IPS-20b (cell line): ENCODE data around the gene THAP9.
"Not testable (repeated sequence)": the region's sequence is repeated elsewhere in the genome, so short reads cannot be mapped to it uniquely, and the experiment has no call there.

Experiments used
- H3K27ac ChIP-seq: one replicate; pipeline ENCODE4 v1.5.1; 2013; ENCODE audit warnings: low read length
- H3K27me3 ChIP-seq: 2 replicates; pipeline ENCODE4 v1.6.1; 2013; ENCODE audit warnings: mild to moderate bottlenecking, low read length, inconsistent platforms; ENCODE audit not compliant: insufficient read depth
- H3K36me3 ChIP-seq: 2 replicates; pipeline ENCODE4 v1.6.1; 2013; ENCODE audit warnings: low read depth, mild to moderate bottlenecking, inconsistent platforms, low read length, moderate library complexity; ENCODE audit not compliant: insufficient read depth
- H3K4me1 ChIP-seq: 2 replicates; pipeline ENCODE4 v1.6.1; 2013; ENCODE audit warnings: mild to moderate bottlenecking, control low read depth, inconsistent platforms, low read length, moderate library complexity; ENCODE audit not compliant: insufficient read depth
- H3K4me3 ChIP-seq: 2 replicates; pipeline ENCODE4 v1.5.1; 2013; ENCODE audit warnings: mild to moderate bottlenecking, low read length, inconsistent platforms
- H3K9ac ChIP-seq: 2 replicates; pipeline ENCODE4 v1.6.1; 2013; ENCODE audit warnings: low read depth, mild to moderate bottlenecking, inconsistent platforms, low read length, moderate library complexity
- H3K9me3 ChIP-seq: 2 replicates; pipeline ENCODE4 v1.6.1; 2013; ENCODE audit warnings: mild to moderate bottlenecking, low read depth, low read length, inconsistent platforms; ENCODE audit not compliant: insufficient read depth

Gene THAP9

GRCh38 chr4:82898322-82899243 is 2.0 kb upstream of the THAP9 start:
- Histone ChIP-seq H3K27ac (no peak overlapping the region), H3K4me3 (peak overlapping the region; percentile 99)

GRCh38 chr4:82899374-82900065 is 1.0 kb upstream of the THAP9 start:
- H3K9ac ChIP-seq, result peak overlapping the region; percentile 98
- H3K4me1 ChIP-seq, result no peaks in the 10 kb centered on the region; the same call in 1 of the 2 replicates
- H3K36me3 ChIP-seq, result peaks cover 48% of the 10 kb centered on the region
- peak overlapping the region; percentile 99 for H3K4me3 ChIP-seq
- H3K27ac ChIP-seq, result peak overlapping the region; percentile 41
- H3K9me3 ChIP-seq, result no peaks in the 10 kb centered on the region
- H3K27me3 ChIP-seq, result no peaks in the 10 kb centered on the region

More at GRCh38 chr4:82898322-82899243, 2.0 kb upstream of the THAP9 start:
- Histone ChIP-seq H3K9ac (peak overlapping the region; percentile 98; the same call in 1 of the 2 replicates), H3K4me1 (no peaks in the 10 kb centered on the region; the same call in 1 of the 2 replicates), H3K9me3 (no peaks in the 10 kb centered on the region), H3K27me3 (no peaks in the 10 kb centered on the region), H3K36me3 (peaks cover 57% of the 10 kb centered on the region)

GRCh38 chr4:82900066-82900410 is 497 bp upstream of the THAP9 start:
- no peaks in the 10 kb centered on the region for H3K27me3 ChIP-seq

DNA sequence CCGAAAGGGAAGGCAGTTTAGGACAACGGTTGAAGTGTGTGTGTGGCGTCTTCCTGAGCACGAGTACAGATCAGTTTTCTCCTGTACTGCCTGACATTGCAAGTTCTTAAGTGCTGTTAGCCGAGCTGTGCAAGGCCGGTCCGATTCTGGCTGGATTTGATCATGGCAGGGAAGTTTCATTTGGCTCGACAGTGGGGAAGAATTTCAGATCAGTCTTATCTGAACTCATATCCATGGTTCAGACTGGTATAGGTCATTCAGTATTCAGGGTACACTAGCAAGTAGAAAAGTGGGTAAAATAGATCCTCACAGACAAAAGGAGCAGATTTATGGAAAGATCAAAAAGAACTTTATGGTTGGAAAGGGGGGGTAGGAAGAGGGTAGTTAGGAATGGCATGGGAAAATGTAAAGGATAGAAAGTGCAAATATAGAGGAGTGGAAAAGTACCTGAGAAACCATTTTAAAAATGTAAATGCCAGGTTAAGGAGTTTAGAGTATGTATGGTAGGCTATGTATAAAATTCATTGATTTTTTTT is 716 bp downstream of the THAP9 start:
- Histone ChIP-seq H3K36me3 (peaks cover 47% of the 10 kb centered on the region), H3K4me1 (no peaks in the 10 kb centered on the region; the same call in 1 of the 2 replicates)

More at GRCh38 chr4:82900066-82900410, 497 bp upstream of the THAP9 start:
- H3K4me3 ChIP-seq, result peak overlapping the region; percentile 99
- H3K9ac ChIP-seq, result peak overlapping the region; percentile 98
- peak overlapping the region; percentile 41 for H3K27ac ChIP-seq
- no peaks in the 10 kb centered on the region; the same call in 1 of the 2 replicates for H3K4me1 ChIP-seq
- peaks cover 47% of the 10 kb centered on the region for H3K36me3 ChIP-seq
- H3K9me3 ChIP-seq, result no peaks in the 10 kb centered on the region

DNA sequence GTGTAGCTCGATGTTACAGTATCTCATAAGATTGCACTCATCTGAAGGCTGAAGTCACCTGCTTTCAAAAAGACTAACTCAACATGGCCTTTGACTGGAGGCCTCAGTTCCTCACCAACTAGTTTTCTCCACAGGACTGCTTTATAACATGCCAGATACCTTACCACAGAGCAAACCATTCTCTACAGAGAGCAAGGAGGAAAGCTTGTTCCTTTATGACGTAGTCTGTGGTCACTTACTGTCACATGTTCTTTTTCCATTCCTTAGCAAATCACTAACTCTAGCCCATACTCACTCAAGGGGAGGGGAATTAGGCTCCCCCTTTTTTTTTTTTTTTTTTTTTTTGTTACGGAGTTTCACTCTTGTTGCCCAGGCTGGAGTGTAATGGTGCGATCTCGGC is 3.2 kb downstream of the THAP9 start:
- H3K27me3 ChIP-seq, result no peaks in the 10 kb centered on the region
- H3K4me1 ChIP-seq, result no peaks in the 10 kb centered on the region
- H3K36me3 ChIP-seq, result peaks cover 47% of the 10 kb centered on the region
- no peaks in the 10 kb centered on the region for H3K9me3 ChIP-seq
- no peak overlapping the region for H3K9ac ChIP-seq
- no peak overlapping the region for H3K4me3 ChIP-seq
- H3K27ac ChIP-seq, result no peak overlapping the region

More for the DNA sequence above, 716 bp downstream of the THAP9 start:
- Histone ChIP-seq H3K9ac (peak overlapping the region; percentile 98), H3K9me3 (no peaks in the 10 kb centered on the region), H3K27ac (peak overlapping the region; percentile 80), H3K27me3 (no peaks in the 10 kb centered on the region), H3K4me3 (peak overlapping the region; percentile 99)

DNA sequence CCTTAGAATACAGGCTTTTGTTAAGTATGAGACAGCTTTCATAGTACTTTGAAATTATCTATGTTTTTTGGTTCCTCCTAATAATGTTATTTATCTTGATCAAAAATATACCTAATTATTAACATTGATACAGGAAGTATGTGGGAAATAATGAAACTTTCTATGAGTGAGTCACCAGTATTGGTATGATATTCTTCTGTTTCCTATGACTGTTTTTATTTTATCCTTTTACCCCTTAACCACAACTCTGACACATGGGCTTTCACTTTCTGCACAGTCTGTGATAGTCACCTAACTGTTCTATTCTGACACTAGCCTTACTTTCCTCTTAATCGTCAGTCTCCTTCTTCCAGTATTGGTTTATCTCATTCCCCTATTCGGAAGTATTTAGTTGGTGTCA is 4.7 kb downstream of the THAP9 start:
- Histone ChIP-seq H3K9me3 (no peaks in the 10 kb centered on the region), H3K36me3 (peaks cover 55% of the 10 kb centered on the region), H3K4me3 (no peak overlapping the region), H3K9ac (no peak overlapping the region), H3K27ac (no peak overlapping the region), H3K27me3 (no peaks in the 10 kb centered on the region), H3K4me1 (no peaks in the 10 kb centered on the region)

- no peak overlapping the region for H3K4me3 ChIP-seq
- H3K27ac ChIP-seq, result no peak overlapping the region
- no peaks in the 10 kb centered on the region for H3K27me3 ChIP-seq
- peaks cover 65% of the 10 kb centered on the region for H3K36me3 ChIP-seq
- H3K4me1 ChIP-seq, result no peaks in the 10 kb centered on the region
- H3K9me3 ChIP-seq, result no peaks in the 10 kb centered on the region
- no peak overlapping the region for H3K9ac ChIP-seq
These were observed 5.9 kb downstream of the THAP9 start for GRCh38 chr4:82906469-82906868.

- no peak overlapping the region for H3K9ac ChIP-seq
- H3K9me3 ChIP-seq, result no peaks in the 10 kb centered on the region
- H3K27me3 ChIP-seq, result no peaks in the 10 kb centered on the region
- no peak overlapping the region for H3K27ac ChIP-seq
- peaks cover 68% of the 10 kb centered on the region for H3K36me3 ChIP-seq
- H3K4me3 ChIP-seq, result no peak overlapping the region
- no peaks in the 10 kb centered on the region for H3K4me1 ChIP-seq
These were observed 8.8 kb downstream of the THAP9 start for GRCh38 chr4:82909326-82909725.

DNA sequence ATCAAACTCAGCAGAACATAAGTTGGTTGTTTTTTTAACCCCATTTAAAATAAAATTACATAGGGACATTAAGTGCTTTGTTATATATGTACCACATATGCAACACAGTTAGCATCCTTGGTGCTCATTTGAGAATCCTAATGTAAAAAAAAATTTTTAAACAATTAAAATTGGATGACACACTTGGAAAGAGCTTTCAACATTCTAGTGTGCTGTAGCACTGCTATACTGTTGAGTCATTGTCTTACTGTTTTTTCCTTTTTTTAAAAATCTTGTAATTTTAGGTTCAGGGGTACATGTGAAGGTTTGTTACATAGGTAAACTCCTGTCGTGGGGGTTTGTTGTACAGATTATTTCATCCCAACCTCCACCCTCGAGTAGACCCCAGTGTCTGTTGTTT is 12.8 kb downstream of the THAP9 start:
- no peak overlapping the region for H3K27ac ChIP-seq
- H3K27me3 ChIP-seq, result no peaks in the 10 kb centered on the region
- H3K36me3 ChIP-seq, result peaks cover 56% of the 10 kb centered on the region
- H3K9ac ChIP-seq, result no peak overlapping the region
- H3K4me3 ChIP-seq, result no peak overlapping the region
- no peaks in the 10 kb centered on the region for H3K9me3 ChIP-seq
- no peaks in the 10 kb centered on the region for H3K4me1 ChIP-seq

DNA sequence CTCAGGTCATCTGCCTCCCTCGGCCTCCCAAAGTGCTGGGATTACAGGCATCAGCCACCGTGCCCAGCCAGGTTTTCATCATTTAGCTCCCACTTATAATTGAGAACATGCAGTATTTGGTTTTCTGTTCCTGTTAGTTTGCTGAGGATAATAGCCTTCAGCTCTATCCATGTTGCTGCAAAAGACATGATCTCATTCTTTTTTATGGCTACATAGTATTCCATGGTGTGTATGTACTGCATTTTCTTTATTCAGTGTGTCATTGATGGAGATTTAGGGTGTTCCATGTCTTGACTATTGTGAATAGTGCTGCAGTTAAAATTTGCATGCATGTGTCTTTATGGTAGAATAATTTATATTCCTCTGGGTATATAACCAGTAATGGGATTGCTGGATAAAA is 13.4 kb downstream of the THAP9 start:
- not testable (repeated sequence) for H3K9ac ChIP-seq, H3K27me3 ChIP-seq, H3K27ac ChIP-seq, H3K9me3 ChIP-seq, H3K4me3 ChIP-seq, H3K4me1 ChIP-seq
- H3K36me3 ChIP-seq, result peaks cover 51% of the 10 kb centered on the region

GRCh38 chr4:82918091-82918490 is 17.6 kb downstream of the THAP9 start:
- Histone ChIP-seq H3K27ac (no peak overlapping the region), H3K9ac (no peak overlapping the region), H3K4me1 (no peaks in the 10 kb centered on the region), H3K4me3 (no peak overlapping the region), H3K36me3 (peaks cover 28% of the 10 kb centered on the region), H3K27me3 (no peaks in the 10 kb centered on the region), H3K9me3 (no peaks in the 10 kb centered on the region)
